CD8-positive, alpha-beta memory T cell (primary cell): Measurements from ENCODE around the gene CPTP. TPM values are rescaled to one million over a fixed set of nuclear protein-coding genes. Genes with fewer than 3 reads are reported as not detected.

Experiments
- CTCF ChIA-PET: fragments of 350-600 bp; sonication (Branson Sonifier 250); formaldehyde crosslinking; loops from one replicate; lab custom pipeline; 2021; ENCODE audit warnings: antibody characterized with exemption; lab: Charles Lee
- POLR2A ChIA-PET: fragments of 350-600 bp; sonication (Branson Sonifier 250); formaldehyde crosslinking; loops from one replicate; lab custom pipeline; 2021; ENCODE audit warnings: antibody characterized with exemption; lab: Charles Lee
- DNase-seq, 5 donors: peaks; one replicate each; pipeline versions ENCODE4 v3.0.0 to v3.0.0-alpha.2; 2020 to 2022; ENCODE audit warnings: mixed read lengths in 1 of 5
- H3K27ac ChIP-seq: one replicate; pipeline ENCODE4 v1.7.0; 2013; ENCODE audit warnings: low read depth, mild to moderate bottlenecking, low read length, moderate library complexity
- H3K27me3 ChIP-seq: 2 replicates; pipeline ENCODE4 v1.7.0; 2013; ENCODE audit warnings: low read length, mild to moderate bottlenecking; ENCODE audit not compliant: insufficient read depth, poor library complexity, severe bottlenecking
- H3K36me3 ChIP-seq: 2 replicates; pipeline ENCODE4 v1.7.0; 2013; ENCODE audit warnings: mild to moderate bottlenecking, low read length, moderate library complexity; ENCODE audit not compliant: insufficient read depth
- H3K4me1 ChIP-seq: 2 replicates; pipeline ENCODE4 v1.7.0; 2013; ENCODE audit warnings: mild to moderate bottlenecking, low read length, moderate library complexity; ENCODE audit not compliant: insufficient read depth
- H3K4me3 ChIP-seq: 2 replicates; pipeline ENCODE4 v1.7.0; 2013; ENCODE audit warnings: mild to moderate bottlenecking, low read length
- H3K9me3 ChIP-seq: 2 replicates; pipeline ENCODE4 v1.7.0; 2013; ENCODE audit warnings: mild to moderate bottlenecking, low read length
- H3K27ac Mint-ChIP-seq, 8 donors: one replicate each; pipeline ENCODE4 v1.8.0; 2020 to 2021; ENCODE audit warnings: mixed read lengths in 8 of 8, mild to moderate bottlenecking in 6 of 8, inconsistent platforms in 3 of 8, moderate library complexity in 3 of 8
- H3K27me3 Mint-ChIP-seq, 2 donors: one replicate each; pipeline ENCODE4 v1.8.0; 2020 to 2021; ENCODE audit warnings: mixed read lengths in 2 of 2, mild to moderate bottlenecking in 1 of 2, moderate library complexity in 1 of 2
- H3K36me3 Mint-ChIP-seq, 3 donors: one replicate each; pipeline ENCODE4 v1.8.0; 2020 to 2021; ENCODE audit warnings: mixed read lengths in 3 of 3, inconsistent platforms in 1 of 3, mild to moderate bottlenecking in 1 of 3
- H3K4me1 Mint-ChIP-seq, 3 donors: one replicate each; pipeline ENCODE4 v1.8.0; 2020 to 2021; ENCODE audit warnings: mixed read lengths in 3 of 3, inconsistent platforms in 1 of 3, mild to moderate bottlenecking in 1 of 3
- H3K4me3 Mint-ChIP-seq, 7 donors: one replicate each; pipeline ENCODE4 v1.8.0; 2020 to 2021; ENCODE audit warnings: mixed read lengths in 7 of 7, mild to moderate bottlenecking in 6 of 7, moderate library complexity in 4 of 7, inconsistent platforms in 2 of 7
- H3K9me3 Mint-ChIP-seq, 5 donors: one replicate each; pipeline ENCODE4 v1.8.0; 2020 to 2022; ENCODE audit warnings: mixed read lengths in 5 of 5, mild to moderate bottlenecking in 3 of 5, moderate library complexity in 2 of 5, inconsistent platforms in 1 of 5
- polyA plus RNA-seq: library from polyadenylated mRNA; unstranded; fragments of 300-500 nt; fragmentation: Illumina TruSeq; gene quantifications from one replicate; pipeline ENCODE4 v1.2.3, GENCODE V29; 2021
- total RNA-seq, 2 experiments: library from RNA; stranded (reverse); gene quantifications; one replicate each; pipeline ENCODE4 v1.2.3, GENCODE V29; 2021

CPTP gene
- total and polyA plus RNA-seq, 3 experiments from 2014 or later: 17.6 to 23.6 (median 18.3) TPM

- POLR2A ChIA-PET: interaction anchor here (1.2 to 2.9 kb wide), 6 partner anchors 25 to 258 kb away, joined by 4 to 48 read pairs (median 9); partner anchors contain the start of genes C1orf159, CCNL2, MIB2 and MRPL20
Measured at GRCh38 chr1:1374589-1374928, 50.0 kb downstream of the CPTP start.

GRCh38 chr1:1374929-1375662 lies 50.5 kb downstream of the CPTP start, which contains the start of gene AURKAIP1:
AURKAIP1 (minus strand) TSS chr1:1375207; CDS start chr1:1374756, 451 bp downstream.
- Histone ChIP-seq H3K27ac (peak within 1 kb of the TSS; percentile 91), H3K27me3 (no peaks in the 10 kb centered on the region), H3K4me1 (peaks cover 37% of the 10 kb centered on the region), H3K4me3 (peak within 1 kb of the TSS; percentile 82), H3K9me3 (no peaks in the 10 kb centered on the region), H3K36me3 (no peaks in the 10 kb centered on the region)
- no peaks in the 10 kb centered on the region for H3K9me3 Mint-ChIP-seq
- peaks cover 15 to 46% (median 18%) of the 10 kb centered on the region in 3 donors for H3K4me1 Mint-ChIP-seq
- peak within 1 kb of the TSS; percentile 92 to 98 (median 96) for H3K27ac Mint-ChIP-seq
- peak; percentile 90 to 98 (median 97) for DNase-seq
- ChIA-PET POLR2A (interaction anchor here (0.6 to 2.9 kb wide), 10 partner anchors 16 to 517 kb away, joined by 3 to 48 read pairs (median 5); partner anchors contain the start of genes C1orf159, CCNL2, GNB1 and MIB2), CTCF (interaction anchor here (0.7 to 6.5 kb wide), 9 partner anchors 13 to 357 kb away, joined by 3 to 57 read pairs (median 4); partner anchors contain the start of gene CCNL2)
- no peaks in the 10 kb centered on the region for H3K27me3 Mint-ChIP-seq
- peak within 1 kb of the TSS; percentile 88 to 96 (median 91) for H3K4me3 Mint-ChIP-seq
- peaks cover 0 to 15% (median 0%) of the 10 kb centered on the region in 3 donors for H3K36me3 Mint-ChIP-seq

More at GRCh38 chr1:1374589-1374928, 50.0 kb downstream of the CPTP start:
- H3K27ac ChIP-seq: peak overlapping the region; percentile 91
- Mint-ChIP-seq H3K4me1 (peaks cover 15 to 47% (median 20%) of the 10 kb centered on the region in 3 donors), H3K9me3 (no peaks in the 10 kb centered on the region), H3K27me3 (no peaks in the 10 kb centered on the region), H3K27ac (peak overlapping the region in 7 of 8 donors; percentile 68 to 98 (median 75)), H3K4me3 (peak overlapping the region; percentile 76 to 96 (median 90)), H3K36me3 (peaks cover 0 to 15% (median 0%) of the 10 kb centered on the region in 3 donors)
- H3K4me1 ChIP-seq: peaks cover 37% of the 10 kb centered on the region
- no peaks in the 10 kb centered on the region for H3K9me3 ChIP-seq
- DNase-seq: no peak
- CTCF ChIA-PET: interaction anchor here (0.7 to 6.5 kb wide), 6 partner anchors 25 to 356 kb away, joined by 3 to 57 read pairs (median 4); partner anchors contain the start of gene CCNL2
- no peaks in the 10 kb centered on the region for H3K36me3 ChIP-seq
- no peaks in the 10 kb centered on the region for H3K27me3 ChIP-seq
- H3K4me3 ChIP-seq: peak overlapping the region; percentile 82

GRCh38 chr1:1376551-1377226 lies 52.1 kb downstream of the CPTP start:
- Histone ChIP-seq H3K27me3 (no peaks in the 10 kb centered on the region), H3K4me3 (no peak overlapping the region), H3K4me1 (peaks cover 24% of the 10 kb centered on the region), H3K36me3 (no peaks in the 10 kb centered on the region), H3K27ac (peak overlapping the region; percentile 91), H3K9me3 (no peaks in the 10 kb centered on the region)
- H3K4me1 Mint-ChIP-seq: peaks cover 15 to 30% (median 16%) of the 10 kb centered on the region in 3 donors
- H3K27me3 Mint-ChIP-seq: no peaks in the 10 kb centered on the region
- peak overlapping the region; percentile 29 to 98 (median 72) for H3K27ac Mint-ChIP-seq
- H3K9me3 Mint-ChIP-seq: no peaks in the 10 kb centered on the region
- CTCF ChIA-PET: no interaction called here
- peaks cover 0 to 15% (median 0%) of the 10 kb centered on the region in 3 donors for H3K36me3 Mint-ChIP-seq
- H3K4me3 Mint-ChIP-seq: peak overlapping the region; percentile 7 to 65 (median 45)
- POLR2A ChIA-PET: interaction anchor here (2.9 kb wide), 2 partner anchors 23 to 30 kb away, joined by 16 to 48 read pairs; partner anchors contain the start of genes CCNL2 and MRPL20
- no peak for DNase-seq

- ChIA-PET POLR2A (no interaction called here), CTCF (interaction anchor here (0.7 kb wide), 1 partner anchor 22 kb away, joined by 3 read pairs; no protein-coding TSS in a partner anchor)
- H3K27me3 ChIP-seq: no peaks in the 10 kb centered on the region
- Mint-ChIP-seq H3K36me3 (peaks cover 0 to 15% (median 0%) of the 10 kb centered on the region in 3 donors), H3K4me3 (peak overlapping the region in 2 of 7 donors; percentile 11 to 61), H3K27ac (peak overlapping the region in 1 of 8 donors; percentile 32), H3K4me1 (peaks cover 11 to 22% (median 14%) of the 10 kb centered on the region in 3 donors), H3K9me3 (no peaks in the 10 kb centered on the region), H3K27me3 (no peaks in the 10 kb centered on the region)
- H3K27ac ChIP-seq: no peak overlapping the region
- no peaks in the 10 kb centered on the region for H3K36me3 ChIP-seq
- H3K4me1 ChIP-seq: peaks cover 16% of the 10 kb centered on the region
- DNase-seq: no peak
- no peaks in the 10 kb centered on the region for H3K9me3 ChIP-seq
- no peak overlapping the region for H3K4me3 ChIP-seq
Measured at GRCh38 chr1:1377540-1378205, 53.1 kb downstream of the CPTP start.

Other genes starting within 250 kb of the CPTP start
- 10 to 100 TPM; 18.7 to 20.8 TPM for gene C1orf159, start 208.7 kb upstream of the CPTP start, total RNA-seq
- gene C1orf159, start 208.7 kb upstream of the CPTP start, polyA plus RNA-seq: 7.9 TPM
- not detected for gene TTLL10, start 150.9 kb upstream of the CPTP start, total RNA-seq
- gene TTLL10, start 150.9 kb upstream of the CPTP start, polyA plus RNA-seq: not detected
- 10 to 100 TPM; 91.0 to 97.1 TPM for gene TNFRSF18, start 118.2 kb upstream of the CPTP start, total RNA-seq
- 2.0 TPM for gene TNFRSF18, start 118.2 kb upstream of the CPTP start, polyA plus RNA-seq
- 100 to 1,000 TPM; 180 to 193 TPM for gene TNFRSF4, start 110.6 kb upstream of the CPTP start, total RNA-seq
- 1.9 TPM for gene TNFRSF4, start 110.6 kb upstream of the CPTP start, polyA plus RNA-seq
- 100 to 1,000 TPM; 158 to 169 TPM for gene SDF4, start 92.8 kb upstream of the CPTP start, total RNA-seq
- 108 TPM for gene SDF4, start 92.8 kb upstream of the CPTP start, polyA plus RNA-seq
- gene B3GALT6, start 92.6 kb upstream of the CPTP start, total RNA-seq: 10 to 100 TPM; 23.7 to 24.1 TPM
- gene B3GALT6, start 92.6 kb upstream of the CPTP start, polyA plus RNA-seq: 16.4 TPM
- gene C1QTNF12, start 78.1 kb upstream of the CPTP start, total RNA-seq: 1 to 10 TPM in 1 of 2 experiments, under 1 TPM in 1; 0.51 to 1.1 TPM
- gene C1QTNF12, start 78.1 kb upstream of the CPTP start, polyA plus RNA-seq: not detected
- gene UBE2J2, start 50.9 kb upstream of the CPTP start, total RNA-seq: 10 to 100 TPM; 76.7 to 79.3 TPM
- gene UBE2J2, start 50.9 kb upstream of the CPTP start, polyA plus RNA-seq: 79.7 TPM
- gene SCNN1D, start 44.4 kb upstream of the CPTP start, total RNA-seq: 1 to 10 TPM; 2.9 to 5.0 TPM
- 0.09 TPM for gene SCNN1D, start 44.4 kb upstream of the CPTP start, polyA plus RNA-seq
- 10 to 100 TPM; 36.4 to 38.8 TPM for gene ACAP3, start 16.9 kb upstream of the CPTP start, total RNA-seq
- gene ACAP3, start 16.9 kb upstream of the CPTP start, polyA plus RNA-seq: 6.9 TPM
- gene PUSL1, start 16.2 kb upstream of the CPTP start, total RNA-seq: 10 to 100 TPM; 32.9 to 34.3 TPM
- gene PUSL1, start 16.2 kb upstream of the CPTP start, polyA plus RNA-seq: 22.0 TPM
- gene INTS11, start 142 bp upstream of the CPTP start, total RNA-seq: 100 to 1,000 TPM; 117 to 118 TPM
- gene INTS11, start 142 bp upstream of the CPTP start, polyA plus RNA-seq: 70.5 TPM
- under 1 TPM; 0.53 to 0.62 TPM for gene TAS1R3, start 6.5 kb downstream of the CPTP start, total RNA-seq
- gene TAS1R3, start 6.5 kb downstream of the CPTP start, polyA plus RNA-seq: 0.28 TPM
- 10 to 100 TPM; 39.7 to 41.1 TPM for gene DVL1, start 24.6 kb downstream of the CPTP start, total RNA-seq
- gene DVL1, start 24.6 kb downstream of the CPTP start, polyA plus RNA-seq: 1.6 TPM
- gene MXRA8, start 33.8 kb downstream of the CPTP start, total RNA-seq: under 1 TPM; 0.26 to 0.29 TPM
- 0.61 TPM for gene MXRA8, start 33.8 kb downstream of the CPTP start, polyA plus RNA-seq
- gene AURKAIP1, start 50.4 kb downstream of the CPTP start, total RNA-seq: 100 to 1,000 TPM; 159 to 169 TPM
- 157 TPM for gene AURKAIP1, start 50.4 kb downstream of the CPTP start, polyA plus RNA-seq
- 100 to 1,000 TPM; 119 to 124 TPM for gene CCNL2, start 74.5 kb downstream of the CPTP start, total RNA-seq
- 29.0 TPM for gene CCNL2, start 74.5 kb downstream of the CPTP start, polyA plus RNA-seq
- 100 to 1,000 TPM; 206 to 208 TPM for gene MRPL20, start 82.5 kb downstream of the CPTP start, total RNA-seq
- gene MRPL20, start 82.5 kb downstream of the CPTP start, polyA plus RNA-seq: 198 TPM
- gene ANKRD65, start 96.5 kb downstream of the CPTP start, total RNA-seq: not detected
- gene ANKRD65, start 96.5 kb downstream of the CPTP start, polyA plus RNA-seq: not detected
- under 1 TPM in 1 of 2 experiments, not detected in 1; 0.31 TPM for gene VWA1, start 110.9 kb downstream of the CPTP start, total RNA-seq
- gene VWA1, start 110.9 kb downstream of the CPTP start, polyA plus RNA-seq: not detected
- 1 to 10 TPM in 1 of 2 experiments, under 1 TPM in 1; 0.53 to 1.9 TPM for gene ATAD3C, start 124.9 kb downstream of the CPTP start, total RNA-seq
- 4.3 TPM for gene ATAD3C, start 124.9 kb downstream of the CPTP start, polyA plus RNA-seq
- gene ATAD3B, start 147.0 kb downstream of the CPTP start, total RNA-seq: 10 to 100 TPM; 81.6 to 86.6 TPM
- gene ATAD3B, start 147.0 kb downstream of the CPTP start, polyA plus RNA-seq: 7.9 TPM
- gene ATAD3A, start 187.4 kb downstream of the CPTP start, total RNA-seq: 10 to 100 TPM; 97.4 to 98.7 TPM
- gene ATAD3A, start 187.4 kb downstream of the CPTP start, polyA plus RNA-seq: 16.0 TPM
- gene TMEM240, start 215.8 kb downstream of the CPTP start, total RNA-seq: under 1 TPM; 0.33 to 0.59 TPM
- gene TMEM240, start 215.8 kb downstream of the CPTP start, polyA plus RNA-seq: not detected